Spinal cord (tissue), 10 donors: Measurements from ENCODE around the gene SYNGR3. TPM values are rescaled to one million over a fixed set of nuclear protein-coding genes. Genes with fewer than 3 reads are reported as not detected.

Experiments
- DNase-seq, 6 donors: peaks; one replicate each; pipeline versions ENCODE4 v3.0.0 to v3.0.0-alpha.2; 2013 to 2015; ENCODE audit warnings: low spot score in 6 of 6, low read depth in 4 of 6
- H3K27ac ChIP-seq: one replicate; pipeline ENCODE4 v1.5.1; 2013; ENCODE audit warnings: low read depth, low read length, control low read depth
- H3K27me3 ChIP-seq: one replicate; pipeline ENCODE4 v1.6.1; 2013; ENCODE audit warnings: low read length; ENCODE audit not compliant: control insufficient read depth, insufficient read depth
- H3K36me3 ChIP-seq: one replicate; pipeline ENCODE4 v1.6.1; 2013; ENCODE audit warnings: low read length; ENCODE audit not compliant: control insufficient read depth, insufficient read depth
- H3K4me1 ChIP-seq: one replicate; pipeline ENCODE4 v1.6.1; 2013; ENCODE audit warnings: low read length; ENCODE audit not compliant: control insufficient read depth, insufficient read depth
- H3K4me3 ChIP-seq: one replicate; pipeline ENCODE4 v1.5.1; 2013; ENCODE audit warnings: low read depth, low read length, control low read depth
- H3K9me3 ChIP-seq: one replicate; pipeline ENCODE4 v1.6.1; 2013; ENCODE audit warnings: low read length; ENCODE audit not compliant: control insufficient read depth, insufficient read depth
- WGBS: methylation state at CpG from one replicate; pipeline ENCODE4 v1.1.5; 2013; ENCODE audit warnings: missing lambda C conversion rate; ENCODE audit not compliant: insufficient coverage; 5-methylcytosine and 5-hydroxymethylcytosine counted together
- polyA plus RNA-seq, 2 donors: library from polyadenylated mRNA; unstranded; fragments of 120-200 nt; gene quantifications; one replicate each; pipeline ENCODE4 v1.2.1, GENCODE V29; 2013; ENCODE audit not compliant: insufficient read length in 2 of 2
- small RNA-seq: library from RNA; depleted of rRNA; stranded (forward); fragments of <200 nt; gene quantifications from one replicate; pipeline ENCODE3, GENCODE V24; 2014; ENCODE audit warnings: low replicate concordance
- total RNA-seq, 2 donors: library from RNA; depleted of rRNA in 1 of 2; stranded (reverse); fragments of 120-200 nt in 1 of 2; fragments of >200 nt in 1 of 2; gene quantifications; one replicate each; pipeline versions ENCODE4 v1.2.3 to v1.2.4, GENCODE V29; 2013 to 2014
- donor health status: healthy.

Gene SYNGR3
- total and polyA plus RNA-seq, 4 donors, result 20.1 to 111 (median 90.2) TPM

DNA sequence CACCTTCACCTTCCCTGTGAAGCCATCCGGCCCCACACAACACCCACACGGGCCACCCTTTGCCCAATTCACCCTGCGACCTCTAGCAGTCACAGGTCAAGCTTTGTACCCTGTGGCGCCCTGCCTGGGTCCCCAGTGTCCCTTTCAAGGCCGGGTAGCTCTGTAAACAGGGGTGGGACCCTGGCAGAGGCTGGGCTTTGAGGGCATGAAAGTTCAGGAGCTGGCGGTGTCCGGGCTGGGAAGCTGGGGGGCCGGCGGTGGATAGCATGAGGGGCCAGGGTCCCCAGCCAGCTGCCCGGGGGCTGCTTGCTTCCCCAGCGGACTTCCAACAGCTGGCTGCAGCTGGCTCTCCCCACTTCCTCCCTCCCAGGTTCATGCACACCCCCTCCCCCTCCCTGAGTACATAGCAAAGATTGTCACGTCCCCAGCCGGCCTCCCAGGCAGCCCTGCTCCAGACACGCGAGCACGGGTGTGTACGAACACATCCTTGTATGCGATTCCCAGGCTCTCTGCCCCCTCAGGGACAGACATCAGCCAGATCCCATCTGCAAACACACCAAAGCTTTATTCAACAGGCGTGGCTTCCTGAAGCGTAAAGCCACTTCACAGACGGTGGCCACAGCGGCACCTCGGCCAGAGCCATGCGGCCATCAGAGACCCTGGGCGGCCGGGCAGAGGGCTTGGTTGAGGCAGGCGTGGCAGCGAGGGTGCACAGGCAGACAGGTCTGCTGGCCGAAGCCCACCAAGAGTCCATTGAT lies 49.7 kb downstream of the SYNGR3 start:
- WGBS, result 65% methylated on average over 28 of the region's 29 CpGs
- no peak overlapping the region for H3K4me3 ChIP-seq
- no peaks in the 10 kb centered on the region for H3K27me3 ChIP-seq
- peaks cover 97% of the 10 kb centered on the region for H3K36me3 ChIP-seq
- peak overlapping the region; percentile 57 for H3K27ac ChIP-seq
- DNase-seq, result no peak
- H3K9me3 ChIP-seq, result no peaks in the 10 kb centered on the region
- peaks cover 77% of the 10 kb centered on the region for H3K4me1 ChIP-seq

GRCh38 chr16:2040041-2040786 lies 50.4 kb downstream of the SYNGR3 start:
- no peaks in the 10 kb centered on the region for H3K27me3 ChIP-seq
- peaks cover 96% of the 10 kb centered on the region for H3K36me3 ChIP-seq
- peaks cover 72% of the 10 kb centered on the region for H3K4me1 ChIP-seq
- H3K4me3 ChIP-seq, result no peak overlapping the region
- peak overlapping the region; percentile 33 for H3K27ac ChIP-seq
- H3K9me3 ChIP-seq, result no peaks in the 10 kb centered on the region
- WGBS, result 88% methylated on average over 23 of the region's 24 CpGs
- no peak for DNase-seq

DNA sequence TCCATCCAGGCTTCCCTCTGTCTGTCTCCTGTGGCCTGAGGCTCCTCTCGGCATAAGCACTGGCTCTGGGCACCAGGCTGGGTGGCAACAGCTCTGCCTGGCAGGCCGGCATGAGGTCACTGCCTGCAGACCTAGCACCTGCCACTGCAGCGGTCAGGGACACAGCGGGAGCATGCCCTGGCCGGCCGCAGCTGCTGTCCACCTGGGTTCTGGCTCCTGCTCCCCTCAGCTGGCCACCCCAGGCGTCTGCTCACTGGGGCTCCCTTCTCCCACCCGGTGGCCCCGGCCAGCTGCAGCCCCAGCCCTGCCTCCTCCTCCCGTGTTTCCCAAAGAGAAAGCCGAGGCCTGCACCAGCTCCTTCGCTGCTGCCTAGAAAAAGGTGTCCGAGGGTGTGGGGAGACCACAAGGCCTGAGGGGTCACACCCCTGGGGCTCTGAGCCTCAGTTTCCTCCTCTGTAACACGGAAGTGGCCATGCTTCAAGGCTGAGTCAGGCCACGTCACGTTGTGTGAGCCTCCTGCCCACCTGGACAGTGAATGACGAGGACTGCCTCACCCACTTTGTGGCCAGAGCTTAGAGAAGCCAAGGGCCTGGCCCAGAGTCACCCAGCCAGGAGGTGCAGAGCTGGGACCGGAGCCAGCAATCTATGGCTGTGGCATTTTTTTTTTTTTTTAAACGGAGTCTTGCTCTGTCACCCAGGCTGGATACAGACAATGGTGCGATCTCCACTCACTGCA lies 51.2 kb downstream of the SYNGR3 start:
- no peak overlapping the region for H3K27ac ChIP-seq
- H3K9me3 ChIP-seq, result no peaks in the 10 kb centered on the region
- no peak for DNase-seq
- H3K4me1 ChIP-seq, result peaks cover 64% of the 10 kb centered on the region
- H3K4me3 ChIP-seq, result no peak overlapping the region
- peaks cover 92% of the 10 kb centered on the region for H3K36me3 ChIP-seq
- no peaks in the 10 kb centered on the region for H3K27me3 ChIP-seq
- WGBS, result 83% methylated on average over 20 of the region's 20 CpGs

- 89% methylated on average over 17 of the region's 22 CpGs for WGBS
- H3K9me3 ChIP-seq, result no peaks in the 10 kb centered on the region
- H3K27ac ChIP-seq, result no peak overlapping the region
- H3K27me3 ChIP-seq, result no peaks in the 10 kb centered on the region
- H3K4me3 ChIP-seq, result no peak overlapping the region
- DNase-seq, result no peak
- peaks cover 81% of the 10 kb centered on the region for H3K36me3 ChIP-seq
- H3K4me1 ChIP-seq, result peaks cover 64% of the 10 kb centered on the region
Observed at GRCh38 chr16:2042171-2042985, 52.6 kb downstream of the SYNGR3 start.

- no peak for DNase-seq
- Histone ChIP-seq H3K27me3 (no peaks in the 10 kb centered on the region), H3K4me3 (no peak overlapping the region), H3K4me1 (peaks cover 58% of the 10 kb centered on the region), H3K9me3 (no peaks in the 10 kb centered on the region), H3K27ac (no peak overlapping the region), H3K36me3 (peaks cover 74% of the 10 kb centered on the region)
- 94% methylated on average over 11 of the region's 11 CpGs for WGBS
Observed at GRCh38 chr16:2042986-2043666, 53.4 kb downstream of the SYNGR3 start.

Small RNAs within 50 kb of the gene (small RNA-seq; reads per million reads assigned to genes)
- gene AC005363.2 (not detected), gene RN7SL219P (not detected), gene SNORA10 (not detected), gene SNORA64 (not detected)

Other genes with a start within 250 kb of the SYNGR3 start
Only the 30 nearest of the 32 such genes appear.
- 10 to 100 TPM; 21.6 to 76.7 TPM for gene NME3, start 218.4 kb upstream of the SYNGR3 start, total RNA-seq
- gene NME3, start 218.4 kb upstream of the SYNGR3 start, polyA plus RNA-seq, result 10 to 100 TPM; 83.2 to 86.2 TPM
- gene EME2, start 217.2 kb upstream of the SYNGR3 start, total RNA-seq, result 10 to 100 TPM in 1 of 2 donors, 1 to 10 TPM in 1; 6.5 to 15.0 TPM
- gene EME2, start 217.2 kb upstream of the SYNGR3 start, polyA plus RNA-seq, result 10 to 100 TPM; 17.8 to 20.7 TPM
- gene MRPS34, start 216.8 kb upstream of the SYNGR3 start, total RNA-seq, result 10 to 100 TPM; 22.9 to 76.7 TPM
- 10 to 100 TPM; 80.8 to 86.5 TPM for gene MRPS34, start 216.8 kb upstream of the SYNGR3 start, polyA plus RNA-seq
- 10 to 100 TPM; 25.8 to 55.5 TPM for gene SPSB3, start 207.4 kb upstream of the SYNGR3 start, total RNA-seq
- gene SPSB3, start 207.4 kb upstream of the SYNGR3 start, polyA plus RNA-seq, result 10 to 100 TPM; 49.3 to 55.6 TPM
- 10 to 100 TPM; 24.7 to 64.4 TPM for gene NUBP2, start 207.0 kb upstream of the SYNGR3 start, total RNA-seq
- gene NUBP2, start 207.0 kb upstream of the SYNGR3 start, polyA plus RNA-seq, result 10 to 100 TPM; 71.1 to 80.4 TPM
- under 1 TPM in 1 of 2 donors, not detected in 1; 0.39 TPM for gene IGFALS, start 196.3 kb upstream of the SYNGR3 start, total RNA-seq
- gene IGFALS, start 196.3 kb upstream of the SYNGR3 start, polyA plus RNA-seq, result 1 to 10 TPM in 1 of 2 donors, under 1 TPM in 1; 0.33 to 1.3 TPM
- 10 to 100 TPM; 68.6 to 84.1 TPM for gene HAGH, start 163.1 kb upstream of the SYNGR3 start, total RNA-seq
- gene HAGH, start 163.1 kb upstream of the SYNGR3 start, polyA plus RNA-seq, result 10 to 100 TPM; 97.6 to 99.3 TPM
- 10 to 100 TPM; 35.6 to 38.5 TPM for gene FAHD1, start 162.8 kb upstream of the SYNGR3 start, total RNA-seq
- gene FAHD1, start 162.8 kb upstream of the SYNGR3 start, polyA plus RNA-seq, result 10 to 100 TPM; 29.8 to 39.0 TPM
- gene MEIOB, start 117.8 kb upstream of the SYNGR3 start, total RNA-seq, result 1 to 10 TPM in 1 of 2 donors, under 1 TPM in 1; 0.83 to 2.6 TPM
- 1 to 10 TPM; 1.4 to 1.7 TPM for gene MEIOB, start 117.8 kb upstream of the SYNGR3 start, polyA plus RNA-seq
- not detected for gene HS3ST6, start 71.6 kb upstream of the SYNGR3 start, total RNA-seq
- gene HS3ST6, start 71.6 kb upstream of the SYNGR3 start, polyA plus RNA-seq, result not detected
- 10 to 100 TPM; 10.0 to 10.3 TPM for gene MSRB1, start 46.8 kb upstream of the SYNGR3 start, total RNA-seq
- 10 to 100 TPM; 24.5 to 25.8 TPM for gene MSRB1, start 46.8 kb upstream of the SYNGR3 start, polyA plus RNA-seq
- under 1 TPM in 1 of 2 donors, not detected in 1; 0.06 TPM for gene RPL3L, start 35.3 kb upstream of the SYNGR3 start, total RNA-seq
- under 1 TPM in 1 of 2 donors, not detected in 1; 0.32 TPM for gene RPL3L, start 35.3 kb upstream of the SYNGR3 start, polyA plus RNA-seq
- 100 to 1,000 TPM in 1 of 2 donors, 10 to 100 TPM in 1; 78.7 to 146 TPM for gene NDUFB10, start 30.4 kb upstream of the SYNGR3 start, total RNA-seq
- 100 to 1,000 TPM; 170 to 178 TPM for gene NDUFB10, start 30.4 kb upstream of the SYNGR3 start, polyA plus RNA-seq
- 1,000 to 10,000 TPM in 1 of 2 donors, 100 to 1,000 TPM in 1; 682 to 1,440 TPM for gene RPS2, start 25.1 kb upstream of the SYNGR3 start, total RNA-seq
- 1,000 to 10,000 TPM; 1,742 to 1,957 TPM for gene RPS2, start 25.1 kb upstream of the SYNGR3 start, polyA plus RNA-seq
- gene RNF151, start 23.1 kb upstream of the SYNGR3 start, total RNA-seq, result not detected
- gene RNF151, start 23.1 kb upstream of the SYNGR3 start, polyA plus RNA-seq, result not detected
- gene TBL3, start 17.9 kb upstream of the SYNGR3 start, total RNA-seq, result 10 to 100 TPM; 12.9 to 31.4 TPM
- gene TBL3, start 17.9 kb upstream of the SYNGR3 start, polyA plus RNA-seq, result 10 to 100 TPM; 32.1 to 39.0 TPM
- gene NOXO1, start 8.5 kb upstream of the SYNGR3 start, total RNA-seq, result under 1 TPM; 0.40 to 0.72 TPM
- gene NOXO1, start 8.5 kb upstream of the SYNGR3 start, polyA plus RNA-seq, result 1 to 10 TPM; 1.6 to 1.7 TPM
- gene GFER, start 5.8 kb upstream of the SYNGR3 start, total RNA-seq, result 10 to 100 TPM in 1 of 2 donors, 1 to 10 TPM in 1; 7.2 to 24.3 TPM
- gene GFER, start 5.8 kb upstream of the SYNGR3 start, polyA plus RNA-seq, result 10 to 100 TPM; 34.0 to 36.1 TPM
- 1 to 10 TPM; 5.4 to 8.2 TPM for gene ZNF598, start 19.9 kb downstream of the SYNGR3 start, total RNA-seq
- gene ZNF598, start 19.9 kb downstream of the SYNGR3 start, polyA plus RNA-seq, result 10 to 100 TPM; 28.8 to 31.7 TPM
- 1 to 10 TPM in 1 of 2 donors, under 1 TPM in 1; 0.20 to 2.3 TPM for gene NPW, start 29.8 kb downstream of the SYNGR3 start, total RNA-seq
- 1 to 10 TPM in 1 of 2 donors, under 1 TPM in 1; 0.49 to 4.9 TPM for gene NPW, start 29.8 kb downstream of the SYNGR3 start, polyA plus RNA-seq
- gene NHERF2, start 36.9 kb downstream of the SYNGR3 start, total RNA-seq, result 10 to 100 TPM; 25.6 to 52.0 TPM
- gene NHERF2, start 36.9 kb downstream of the SYNGR3 start, polyA plus RNA-seq, result 10 to 100 TPM; 83.5 to 95.7 TPM
- gene NTHL1, start 57.9 kb downstream of the SYNGR3 start, total RNA-seq, result 10 to 100 TPM; 19.7 to 42.1 TPM
- gene NTHL1, start 57.9 kb downstream of the SYNGR3 start, polyA plus RNA-seq, result 10 to 100 TPM; 34.3 to 40.1 TPM
- 10 to 100 TPM; 39.6 to 65.8 TPM for gene TSC2, start 58.0 kb downstream of the SYNGR3 start, total RNA-seq
- gene TSC2, start 58.0 kb downstream of the SYNGR3 start, polyA plus RNA-seq, result 100 to 1,000 TPM; 168 to 231 TPM
- gene PKD1, start 145.9 kb downstream of the SYNGR3 start, total RNA-seq, result 10 to 100 TPM; 68.1 to 86.2 TPM
- gene PKD1, start 145.9 kb downstream of the SYNGR3 start, polyA plus RNA-seq, result 100 to 1,000 TPM; 201 to 289 TPM
- gene RAB26, start 158.7 kb downstream of the SYNGR3 start, total RNA-seq, result 1 to 10 TPM; 6.6 to 8.2 TPM
- 10 to 100 TPM; 26.8 to 29.8 TPM for gene RAB26, start 158.7 kb downstream of the SYNGR3 start, polyA plus RNA-seq
- 10 to 100 TPM; 20.4 to 43.1 TPM for gene TRAF7, start 165.8 kb downstream of the SYNGR3 start, total RNA-seq
- gene TRAF7, start 165.8 kb downstream of the SYNGR3 start, polyA plus RNA-seq, result 10 to 100 TPM; 59.7 to 62.6 TPM
- gene CASKIN1, start 206.6 kb downstream of the SYNGR3 start, total RNA-seq, result 10 to 100 TPM; 10.4 to 29.4 TPM
- 10 to 100 TPM; 83.0 to 86.2 TPM for gene CASKIN1, start 206.6 kb downstream of the SYNGR3 start, polyA plus RNA-seq
- gene MLST8, start 215.5 kb downstream of the SYNGR3 start, total RNA-seq, result 10 to 100 TPM; 10.6 to 29.2 TPM
- 10 to 100 TPM; 76.6 to 80.9 TPM for gene MLST8, start 215.5 kb downstream of the SYNGR3 start, polyA plus RNA-seq
- 10 to 100 TPM in 1 of 2 donors, 1 to 10 TPM in 1; 5.2 to 13.3 TPM for gene BRICD5, start 220.9 kb downstream of the SYNGR3 start, total RNA-seq
- 10 to 100 TPM; 21.7 to 30.5 TPM for gene BRICD5, start 220.9 kb downstream of the SYNGR3 start, polyA plus RNA-seq
- 10 to 100 TPM; 15.9 to 16.9 TPM for gene PGP, start 224.9 kb downstream of the SYNGR3 start, total RNA-seq
- 10 to 100 TPM; 26.7 to 35.7 TPM for gene PGP, start 224.9 kb downstream of the SYNGR3 start, polyA plus RNA-seq